HepG2 (cell line): ENCODE results near the gene GNL2. TPM values are rescaled to one million over a fixed set of nuclear protein-coding genes. Genes with fewer than 3 reads are reported as not detected.
A peak's percentile ranks its signal among the peaks of the same experiment; 100 is the strongest.

Source experiments
- ATAC-seq: fragments of 200-7000 bp; cut with Tn5 transposase; 3 replicates; pipeline ENCODE4 v1.9.1; 2020; ENCODE audit warnings: mild to moderate bottlenecking, moderate library complexity
- BruUV-seq: library from RNA; stranded (reverse); fragments of 400-500 nt; replicated peaks from 2 replicates; lab custom pipeline; 2021; lab: Mats Ljungman, UMichigan
- CTCF ChIA-PET: fragments of 300-600 bp; formaldehyde crosslinking; extraction: SDS; loops from one replicate; lab custom pipeline; 2021; ENCODE audit warnings: low total read pairs, inconsistent platforms, low intra/inter-chr PET ratio; lab: Yijun Ruan, JAX
- POLR2A ChIA-PET: fragments of 350-600 bp; sonication (Branson Sonifier 250); formaldehyde crosslinking; loops from one replicate; lab custom pipeline; 2020; ENCODE audit warnings: antibody characterized with exemption, inconsistent platforms; lab: Yijun Ruan, JAX
- DNase-seq: peaks from one replicate; pipeline ENCODE4 v3.0.0-alpha.2; 2015; ENCODE audit warnings: low spot score
- FAIRE-seq: peaks from 3 replicates; lab custom pipeline; 2011; peaks lifted over from hg19 to GRCh38; lab: Jason Lieb, UNC
- H2AFZ ChIP-seq: one replicate; pipeline ENCODE4 v1.6.1; 2011; ENCODE audit warnings: low read length, inconsistent platforms
- H3K27ac ChIP-seq: fragments of 300-600 bp; 3 replicates; pipeline ENCODE4 v1.8.0; 2011; ENCODE audit warnings: mixed run types, mild to moderate bottlenecking, mixed read lengths, low read length, inconsistent platforms; ENCODE audit not compliant: insufficient read depth; ENCODE audit errors: extremely low read length
- H3K27me3 ChIP-seq, 2 experiments: fragments of 200-600 bp in 1 of 2; 2 replicates in 1 of 2; 3 replicates in 1 of 2; pipeline versions ENCODE4 v1.6.0 to v1.8.0; 2011; ENCODE audit warnings: low read length in 2 of 2, mild to moderate bottlenecking in 2 of 2, moderate library complexity in 2 of 2, inconsistent platforms in 1 of 2; ENCODE audit not compliant: insufficient read depth in 2 of 2, control insufficient read depth in 1 of 2
- H3K36me3 ChIP-seq, 2 experiments: fragments of 200-600 bp in 1 of 2; replicated peaks in 1 of 2; 2 replicates in 1 of 2; 3 replicates in 1 of 2; pipeline versions ENCODE4 v1.5.1 to v1.8.0; 2011; ENCODE audit warnings: low read length in 2 of 2, inconsistent platforms in 1 of 2; ENCODE audit not compliant: insufficient read depth in 2 of 2, control insufficient read depth in 1 of 2
- H3K4me1 ChIP-seq: 2 replicates; pipeline ENCODE4 v1.5.1; 2012; ENCODE audit warnings: low read length, inconsistent platforms; ENCODE audit not compliant: insufficient read depth
- H3K4me2 ChIP-seq: 2 replicates; pipeline ENCODE4 v1.6.0; 2011; ENCODE audit warnings: low read depth, low read length, inconsistent platforms
- H3K4me3 ChIP-seq, 3 experiments: fragments of 200-600 bp in 1 of 3; sonication (generic), shearing (Covaris generic) in 1 of 3; replicated peaks in 1 of 3; 2 replicates each; pipeline ENCODE4 v1.5.1; 2011 to 2016; ENCODE audit warnings: low read length in 3 of 3, inconsistent platforms in 2 of 3, low read depth in 2 of 3, mild to moderate bottlenecking in 2 of 3, control low read depth in 1 of 3, mixed read lengths in 1 of 3; ENCODE audit not compliant: insufficient read depth in 1 of 3
- H3K79me2 ChIP-seq: one replicate; pipeline ENCODE4 v1.6.1; 2011; ENCODE audit warnings: low read length, inconsistent platforms; ENCODE audit not compliant: insufficient read depth
- H3K9ac ChIP-seq: 2 replicates; pipeline ENCODE4 v1.6.0; 2011; ENCODE audit warnings: mild to moderate bottlenecking, low read depth, low read length, inconsistent platforms; ENCODE audit not compliant: insufficient read depth
- H3K9me3 ChIP-seq: 2 replicates; pipeline ENCODE4 v1.5.1; 2012; ENCODE audit warnings: mild to moderate bottlenecking, low read length
- H4K20me1 ChIP-seq: 2 replicates; pipeline ENCODE4 v1.6.0; 2011; ENCODE audit warnings: inconsistent platforms, mild to moderate bottlenecking, low read length, moderate library complexity; ENCODE audit not compliant: insufficient read depth
- CBFB ChIP-seq: sonication (generic); formaldehyde crosslinking; IDR thresholded peaks from 2 replicates; pipeline ENCODE4 v1.4.0; 2020; ENCODE audit warnings: missing genetic modification reagents
- DMAP1 ChIP-seq: IDR thresholded peaks from 2 replicates; pipeline ENCODE4 v1.6.1; 2016
- KDM5A ChIP-seq: fragments of 200-600 bp; sonication (generic); IDR thresholded peaks from 2 replicates; pipeline ENCODE4 v1.7.0; 2018; ENCODE audit warnings: antibody characterized with exemption, mild to moderate bottlenecking, low read length, borderline replicate concordance
- MAZ ChIP-seq, 2 experiments: sonication (generic) in 1 of 2; formaldehyde crosslinking in 1 of 2; IDR thresholded peaks; 2 replicates each; pipeline versions ENCODE4 v1.5.0 to v1.6.1; 2012 to 2020; ENCODE audit warnings: low read depth in 2 of 2, mild to moderate bottlenecking in 2 of 2, borderline replicate concordance in 1 of 2, improper control_type of control experiment in 1 of 2, low read length in 1 of 2, missing genetic modification reagents in 1 of 2, moderate library complexity in 1 of 2
- MEF2D ChIP-seq: sonication (generic); formaldehyde crosslinking; IDR thresholded peaks from 2 replicates; pipeline ENCODE4 v1.5.1; 2020; ENCODE audit warnings: mild to moderate bottlenecking, missing genetic modification reagents
- NFE2L2 ChIP-seq: fragments of 150-350 bp; IDR thresholded peaks from 2 replicates; pipeline ENCODE4 v1.6.1; 2014; ENCODE audit warnings: low read length
- REPIN1 ChIP-seq: sonication (generic); formaldehyde crosslinking; IDR thresholded peaks from 2 replicates; pipeline ENCODE4 v1.8.0; 2022; ENCODE audit warnings: missing genetic modification reagents, low read depth, mild to moderate bottlenecking, borderline replicate concordance
- SOX13 ChIP-seq, 3 experiments: fragments of 450-650 bp in 1 of 3; sonication (generic) in 1 of 3; formaldehyde crosslinking in 1 of 3; IDR thresholded peaks in 2 of 3; conservative IDR thresholded peaks in 1 of 3; 2 replicates each; pipeline versions ENCODE4 v1.5.0 to v1.6.1; 2016 to 2020; ENCODE audit warnings: antibody characterized with exemption in 1 of 3, mild to moderate bottlenecking in 1 of 3, missing compliant biosample characterization in 1 of 3, missing genetic modification reagents in 1 of 3, moderate library complexity in 1 of 3
- SOX5 ChIP-seq: IDR thresholded peaks from 2 replicates; pipeline ENCODE4 v1.6.1; 2016; ENCODE audit warnings: borderline replicate concordance
- TP53 ChIP-seq: sonication (generic); formaldehyde crosslinking; conservative IDR thresholded peaks from 2 replicates; pipeline ENCODE4 v1.4.0; 2020; ENCODE audit warnings: missing genetic modification reagents
- ZNF224 ChIP-seq: sonication (generic); formaldehyde crosslinking; IDR thresholded peaks from 2 replicates; pipeline ENCODE4 v1.5.0; 2020; ENCODE audit warnings: mild to moderate bottlenecking, missing genetic modification reagents
- WGBS: methylation state at CpG from one replicate; pipeline ENCODE4 v1.1.6; 2017; ENCODE audit warnings: low lambda C conversion rate; 5-methylcytosine and 5-hydroxymethylcytosine counted together
- in situ Hi-C: cut with HindIII; loops from 2 replicates; pipeline ENCODE4 v1.10.0; 2017; ENCODE audit warnings: low pct_unique_long_range_greater_than_20kb; ENCODE audit not compliant: extremely low pct_ligation_motif_present
- intact Hi-C: fragments of 100-400 bp; cut with micrococcal nuclease; formaldehyde crosslinking; loops from one replicate; pipeline ENCODE4 v1.10.0; 2022; ENCODE audit not compliant: unreplicated experiment
- polyA plus RNA-seq, 8 experiments: library from polyadenylated mRNA; depleted of rRNA in 3 of 8; stranded (reverse) in 7 of 8; unstranded in 1 of 8; fragments of >200 nt; fragmentation: Illumina TruSeq in 4 of 8; extraction: Trizol in 4 of 8; gene quantifications; 2 replicates each; pipeline versions ENCODE4 v1.2.1 to v1.2.3, GENCODE V29; 2011 to 2016; ENCODE audit warnings: low read depth in 4 of 8, missing spikeins in 1 of 8, mixed read lengths in 1 of 8; ENCODE audit not compliant: insufficient read depth in 1 of 8
- total RNA-seq, 5 experiments: library from RNA; depleted of rRNA; stranded (reverse); fragments of >200 nt; fragmentation: Illumina TruSeq; extraction: Trizol; gene quantifications; 2 replicates each; pipeline ENCODE4 v1.2.3, GENCODE V29; 2016; ENCODE audit warnings: low read depth in 1 of 5
- TF ChIP-seq, protein P1 (sequence below): sonication (generic); formaldehyde crosslinking; IDR thresholded peaks from 2 replicates; pipeline ENCODE4 v1.4.0; 2020; ENCODE audit warnings: missing genetic modification reagents
- TF ChIP-seq, protein P2 (sequence below): sonication (generic); formaldehyde crosslinking; IDR thresholded peaks from 2 replicates; pipeline ENCODE4 v1.4.0; 2020; ENCODE audit warnings: mild to moderate bottlenecking, missing genetic modification reagents
- TF ChIP-seq, protein P3 (sequence below): sonication (generic); formaldehyde crosslinking; IDR thresholded peaks from 2 replicates; pipeline ENCODE4 v1.8.1; 2023; ENCODE audit warnings: mild to moderate bottlenecking, missing genetic modification reagents

Gene GNL2
- total and polyA plus RNA-seq, 2 of the 13 experiments (the other 11 are each of a cell fraction or from before 2014, with no cell fraction given): 32.1 to 72.1 TPM

DNA sequence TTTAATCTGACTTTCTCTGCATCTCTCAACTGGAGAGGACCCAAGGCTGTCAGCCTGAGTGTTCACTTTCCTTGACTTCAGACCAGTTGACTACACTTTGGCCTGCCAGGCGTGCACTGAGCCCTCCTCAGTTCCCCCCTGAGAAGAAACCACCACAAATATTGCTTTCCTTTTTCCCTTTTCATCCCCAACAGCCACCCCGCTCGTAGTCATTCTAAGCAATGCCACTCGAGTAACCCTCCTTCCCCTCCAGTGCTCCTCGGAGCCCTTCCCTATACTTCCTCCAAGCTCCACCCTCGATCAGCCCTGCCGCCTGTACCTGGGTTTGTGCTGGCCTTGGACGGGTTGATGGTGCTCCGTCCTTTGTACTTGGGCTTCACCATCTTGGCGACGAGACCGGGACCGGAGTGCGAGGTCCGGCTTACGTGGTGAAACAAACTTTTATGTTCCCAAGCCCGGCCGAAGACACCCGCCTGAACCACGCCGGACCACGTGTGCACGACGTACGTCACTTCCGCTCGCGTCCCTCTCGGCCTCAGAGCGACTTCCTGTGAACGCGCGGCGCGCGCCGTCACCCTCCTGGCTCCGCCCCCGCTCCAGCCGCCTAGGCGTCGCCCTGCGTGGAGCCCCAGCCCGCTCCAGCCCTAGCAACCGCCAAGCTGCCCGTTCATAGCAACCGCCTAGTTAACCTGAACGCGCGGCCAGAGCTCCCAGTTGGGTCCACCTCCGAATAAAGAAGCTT, at the start of gene GNL2 (continued):
- TF ChIP-seq MAZ (IDR thresholded peaks at IDR 0.05; ENCODE audit: borderline replicate concordance, low read depth, low read length) (peak; percentile 60; the same call in 1 of the 2 replicates), MAZ (CRISPR knock-in tag; IDR thresholded peaks at IDR 0.05; ENCODE audit: low read depth) (peak; percentile 84), SOX13 (IDR thresholded peaks at IDR 0.05) (no peak), SOX13 (CRISPR knock-in tag; conservative IDR thresholded peaks at IDR 0.05 in 1 of 2, IDR thresholded peaks at IDR 0.05 in 1 of 2) (0 out of 4 replicates have a peak, but pooled peaks of 1 of the 2 experiments have one; percentile 6), CBFB (CRISPR knock-in tag) (0 out of 2 replicates have a peak, but pooled peaks have one; percentile 55)
- TF ChIP-seq, all 625 proteins: peak for 227

DNA sequence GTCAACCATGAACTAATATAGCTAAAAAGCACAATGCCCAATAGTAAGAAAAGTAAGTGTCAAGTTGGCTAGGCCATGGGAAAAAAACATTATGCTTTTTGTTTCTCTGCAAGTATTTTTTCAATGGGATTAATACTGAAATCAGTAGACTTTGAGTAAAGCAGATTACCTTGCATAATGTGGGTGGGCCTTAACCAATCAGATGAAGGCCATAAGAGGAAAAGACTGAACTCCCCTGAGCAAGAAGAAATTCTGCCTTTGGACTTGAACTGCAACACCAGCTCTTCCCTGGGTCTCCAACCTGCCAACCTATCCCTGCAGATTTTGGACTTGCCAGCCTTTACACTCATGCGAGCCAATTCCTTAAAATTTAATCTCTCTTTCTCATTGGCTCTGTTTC, 45.3 kb upstream of the GNL2 start:
- intact Hi-C loops: no loop called here
- Histone ChIP-seq H3K27ac (no peak overlapping the region), H3K27me3 (peaks cover 0 to 63% of the 10 kb centered on the region in 2 experiments; a peak in 3 of 5 replicates), H3K9ac (no peak overlapping the region), H4K20me1 (no peaks in the 10 kb centered on the region), H3K4me1 (no peaks in the 10 kb centered on the region), H3K4me3 (no peak overlapping the region), H3K36me3 (no peaks in the 10 kb centered on the region), H3K9me3 (no peaks in the 10 kb centered on the region), H3K79me2 (no peaks in the 10 kb centered on the region), H3K4me2 (no peak overlapping the region), H2AFZ (no peak overlapping the region)
- FAIRE-seq (no peak), ATAC-seq (no peak), DNase-seq (no peak)
- POLR2A ChIA-PET: no interaction called here
- in situ Hi-C loops: no loop called here
- WGBS: 4% methylated on average over 1 of the region's 1 CpG
- CTCF ChIA-PET: no interaction called here
- BruUV-seq: no TSS peak
- TF ChIP-seq, protein P1, sequence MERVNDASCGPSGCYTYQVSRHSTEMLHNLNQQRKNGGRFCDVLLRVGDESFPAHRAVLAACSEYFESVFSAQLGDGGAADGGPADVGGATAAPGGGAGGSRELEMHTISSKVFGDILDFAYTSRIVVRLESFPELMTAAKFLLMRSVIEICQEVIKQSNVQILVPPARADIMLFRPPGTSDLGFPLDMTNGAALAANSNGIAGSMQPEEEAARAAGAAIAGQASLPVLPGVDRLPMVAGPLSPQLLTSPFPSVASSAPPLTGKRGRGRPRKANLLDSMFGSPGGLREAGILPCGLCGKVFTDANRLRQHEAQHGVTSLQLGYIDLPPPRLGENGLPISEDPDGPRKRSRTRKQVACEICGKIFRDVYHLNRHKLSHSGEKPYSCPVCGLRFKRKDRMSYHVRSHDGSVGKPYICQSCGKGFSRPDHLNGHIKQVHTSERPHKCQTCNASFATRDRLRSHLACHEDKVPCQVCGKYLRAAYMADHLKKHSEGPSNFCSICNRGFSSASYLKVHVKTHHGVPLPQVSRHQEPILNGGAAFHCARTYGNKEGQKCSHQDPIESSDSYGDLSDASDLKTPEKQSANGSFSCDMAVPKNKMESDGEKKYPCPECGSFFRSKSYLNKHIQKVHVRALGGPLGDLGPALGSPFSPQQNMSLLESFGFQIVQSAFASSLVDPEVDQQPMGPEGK (CRISPR knock-in tag): no peak
- TF ChIP-seq, protein P2, sequence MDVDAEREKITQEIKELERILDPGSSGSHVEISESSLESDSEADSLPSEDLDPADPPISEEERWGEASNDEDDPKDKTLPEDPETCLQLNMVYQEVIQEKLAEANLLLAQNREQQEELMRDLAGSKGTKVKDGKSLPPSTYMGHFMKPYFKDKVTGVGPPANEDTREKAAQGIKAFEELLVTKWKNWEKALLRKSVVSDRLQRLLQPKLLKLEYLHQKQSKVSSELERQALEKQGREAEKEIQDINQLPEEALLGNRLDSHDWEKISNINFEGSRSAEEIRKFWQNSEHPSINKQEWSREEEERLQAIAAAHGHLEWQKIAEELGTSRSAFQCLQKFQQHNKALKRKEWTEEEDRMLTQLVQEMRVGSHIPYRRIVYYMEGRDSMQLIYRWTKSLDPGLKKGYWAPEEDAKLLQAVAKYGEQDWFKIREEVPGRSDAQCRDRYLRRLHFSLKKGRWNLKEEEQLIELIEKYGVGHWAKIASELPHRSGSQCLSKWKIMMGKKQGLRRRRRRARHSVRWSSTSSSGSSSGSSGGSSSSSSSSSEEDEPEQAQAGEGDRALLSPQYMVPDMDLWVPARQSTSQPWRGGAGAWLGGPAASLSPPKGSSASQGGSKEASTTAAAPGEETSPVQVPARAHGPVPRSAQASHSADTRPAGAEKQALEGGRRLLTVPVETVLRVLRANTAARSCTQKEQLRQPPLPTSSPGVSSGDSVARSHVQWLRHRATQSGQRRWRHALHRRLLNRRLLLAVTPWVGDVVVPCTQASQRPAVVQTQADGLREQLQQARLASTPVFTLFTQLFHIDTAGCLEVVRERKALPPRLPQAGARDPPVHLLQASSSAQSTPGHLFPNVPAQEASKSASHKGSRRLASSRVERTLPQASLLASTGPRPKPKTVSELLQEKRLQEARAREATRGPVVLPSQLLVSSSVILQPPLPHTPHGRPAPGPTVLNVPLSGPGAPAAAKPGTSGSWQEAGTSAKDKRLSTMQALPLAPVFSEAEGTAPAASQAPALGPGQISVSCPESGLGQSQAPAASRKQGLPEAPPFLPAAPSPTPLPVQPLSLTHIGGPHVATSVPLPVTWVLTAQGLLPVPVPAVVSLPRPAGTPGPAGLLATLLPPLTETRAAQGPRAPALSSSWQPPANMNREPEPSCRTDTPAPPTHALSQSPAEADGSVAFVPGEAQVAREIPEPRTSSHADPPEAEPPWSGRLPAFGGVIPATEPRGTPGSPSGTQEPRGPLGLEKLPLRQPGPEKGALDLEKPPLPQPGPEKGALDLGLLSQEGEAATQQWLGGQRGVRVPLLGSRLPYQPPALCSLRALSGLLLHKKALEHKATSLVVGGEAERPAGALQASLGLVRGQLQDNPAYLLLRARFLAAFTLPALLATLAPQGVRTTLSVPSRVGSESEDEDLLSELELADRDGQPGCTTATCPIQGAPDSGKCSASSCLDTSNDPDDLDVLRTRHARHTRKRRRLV (CRISPR knock-in tag): no peak
- TF ChIP-seq TP53 (CRISPR knock-in tag) (no peak), ZNF224 (CRISPR knock-in tag) (no peak), NFE2L2 (no peak), SOX5 (CRISPR knock-in tag) (no peak), REPIN1 (CRISPR knock-in tag) (no peak), DMAP1 (CRISPR knock-in tag) (no peak), MEF2D (CRISPR knock-in tag) (no peak), KDM5A (no peak)
- TF ChIP-seq, protein P3, sequence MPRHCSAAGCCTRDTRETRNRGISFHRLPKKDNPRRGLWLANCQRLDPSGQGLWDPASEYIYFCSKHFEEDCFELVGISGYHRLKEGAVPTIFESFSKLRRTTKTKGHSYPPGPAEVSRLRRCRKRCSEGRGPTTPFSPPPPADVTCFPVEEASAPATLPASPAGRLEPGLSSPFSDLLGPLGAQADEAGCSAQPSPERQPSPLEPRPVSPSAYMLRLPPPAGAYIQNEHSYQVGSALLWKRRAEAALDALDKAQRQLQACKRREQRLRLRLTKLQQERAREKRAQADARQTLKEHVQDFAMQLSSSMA (CRISPR knock-in tag): no peak
